Uterus (tissue), 4 donors: ENCODE measurements around the gene ANKUB1. TPM values are rescaled to one million over a fixed set of nuclear protein-coding genes. Genes with fewer than 3 reads are reported as not detected.

Source experiments
- DNase-seq, 2 donors: peaks; one replicate each; pipeline ENCODE4 v3.0.0-alpha.2; 2019 to 2020
- H3K27ac ChIP-seq, 2 donors: fragments of 200-600 bp; sonication (generic); 1 replicate in 1 of 2; 2 replicates in 1 of 2; pipeline ENCODE4 v1.5.1; 2016 to 2018
- H3K27me3 ChIP-seq, 2 donors: fragments of 200-600 bp; sonication (generic); one replicate each; pipeline ENCODE4 v1.5.1; 2018 to 2019; ENCODE audit warnings: control low read depth in 1 of 2
- H3K36me3 ChIP-seq, 2 donors: fragments of 200-600 bp; sonication (generic); one replicate each; pipeline ENCODE4 v1.5.1; 2019; ENCODE audit warnings: control low read depth in 1 of 2
- H3K4me1 ChIP-seq, 2 donors: fragments of 200-600 bp; sonication (generic); one replicate each; pipeline ENCODE4 v1.5.1; 2018 to 2019; ENCODE audit warnings: control low read depth in 1 of 2
- H3K4me3 ChIP-seq, 2 donors: fragments of 200-600 bp; sonication (generic); 1 replicate in 1 of 2; 2 replicates in 1 of 2; pipeline ENCODE4 v1.5.1; 2018 to 2019; ENCODE audit warnings: mild to moderate bottlenecking in 1 of 2
- H3K9me3 ChIP-seq, 2 donors: fragments of 200-600 bp; sonication (generic); one replicate each; pipeline ENCODE4 v1.5.1; 2019; ENCODE audit warnings: control low read depth in 1 of 2
- CTCF ChIP-seq, 4 experiments: fragments of 200-600 bp in 2 of 4; fragments of 450-650 bp in 2 of 4; sonication (generic) in 2 of 4; IDR thresholded peaks; one replicate each; pipeline ENCODE4 v1.5.1; 2016 to 2019; ENCODE audit warnings: antibody characterized with exemption in 4 of 4, mild to moderate bottlenecking in 2 of 4, moderate library complexity in 1 of 4
- POLR2A ChIP-seq, 2 donors: fragments of 450-650 bp; IDR thresholded peaks; one replicate each; pipeline ENCODE4 v1.6.1; 2016; ENCODE audit warnings: antibody characterized with exemption in 2 of 2, mild to moderate bottlenecking in 1 of 2, moderate library complexity in 1 of 2
- intact Hi-C: fragments of 100-400 bp; cut with DNase I; formaldehyde crosslinking; loops from one replicate; pipeline ENCODE4 v1.15.1; 2023; ENCODE audit warnings: low total_unique reads
- total RNA-seq, 4 donors: library from RNA; depleted of rRNA in 3 of 4; stranded (reverse); fragments of >200 nt in 3 of 4; gene quantifications; one replicate each; pipeline versions ENCODE4 v1.1.0 to v1.2.4, GENCODE V29; 2014 to 2023
- donor health status: DM: yes; HTN: yes; CAD: no.

ANKUB1 gene
- total RNA-seq, 4 donors from 2014 or later: 0.51 to 1.0 TPM; not detected in 2

GRCh38 chr3:149772861-149773260 is 19.5 kb downstream of the ANKUB1 start:
- Histone ChIP-seq H3K27ac (no peak overlapping the region), H3K4me1 (no peaks in the 10 kb centered on the region), H3K4me3 (no peak overlapping the region), H3K9me3 (no peaks in the 10 kb centered on the region), H3K27me3 (no peaks in the 10 kb centered on the region), H3K36me3 (no peaks in the 10 kb centered on the region)
- no peak for TF ChIP-seq POLR2A (IDR thresholded peaks at IDR 0.05)
- no peak for TF ChIP-seq CTCF (IDR thresholded peaks at IDR 0.05)
- DNase-seq: no peak
- intact Hi-C loops: no loop called here

GRCh38 chr3:149771652-149772271 is 20.6 kb downstream of the ANKUB1 start:
- peak; percentile 21 to 50 for DNase-seq
- Histone ChIP-seq H3K4me3 (no peak overlapping the region), H3K27me3 (no peaks in the 10 kb centered on the region), H3K36me3 (no peaks in the 10 kb centered on the region), H3K27ac (no peak overlapping the region), H3K9me3 (no peaks in the 10 kb centered on the region), H3K4me1 (no peaks in the 10 kb centered on the region)
- peak; percentile 51 to 68 (median 60) for TF ChIP-seq CTCF (IDR thresholded peaks at IDR 0.05)
- no peak for TF ChIP-seq POLR2A (IDR thresholded peaks at IDR 0.05)
- intact Hi-C loops: no loop called here

- no peaks in the 10 kb centered on the region for H3K27me3 ChIP-seq
- intact Hi-C loops: no loop called here
- H3K4me1 ChIP-seq: no peaks in the 10 kb centered on the region
- H3K9me3 ChIP-seq: no peaks in the 10 kb centered on the region
- H3K4me3 ChIP-seq: no peak overlapping the region
- no peak for DNase-seq
- no peak overlapping the region for H3K27ac ChIP-seq
- TF ChIP-seq POLR2A (IDR thresholded peaks at IDR 0.05) (no peak), CTCF (IDR thresholded peaks at IDR 0.05) (no peak)
- no peaks in the 10 kb centered on the region for H3K36me3 ChIP-seq
Measured at GRCh38 chr3:149770246-149770645, 22.1 kb downstream of the ANKUB1 start.

GRCh38 chr3:149768704-149769103 is 23.6 kb downstream of the ANKUB1 start:
- DNase-seq: no peak
- Histone ChIP-seq H3K4me3 (no peak overlapping the region), H3K36me3 (no peaks in the 10 kb centered on the region), H3K9me3 (no peaks in the 10 kb centered on the region), H3K27ac (no peak overlapping the region), H3K27me3 (no peaks in the 10 kb centered on the region), H3K4me1 (no peaks in the 10 kb centered on the region)
- TF ChIP-seq CTCF (IDR thresholded peaks at IDR 0.05) (no peak), POLR2A (IDR thresholded peaks at IDR 0.05) (no peak)
- intact Hi-C loops: no loop called here

GRCh38 chr3:149767720-149768119 is 24.6 kb downstream of the ANKUB1 start:
- TF ChIP-seq POLR2A (IDR thresholded peaks at IDR 0.05) (no peak), CTCF (IDR thresholded peaks at IDR 0.05) (no peak)
- Histone ChIP-seq H3K4me3 (no peak overlapping the region), H3K9me3 (no peaks in the 10 kb centered on the region), H3K27ac (no peak overlapping the region), H3K36me3 (no peaks in the 10 kb centered on the region), H3K4me1 (no peaks in the 10 kb centered on the region), H3K27me3 (no peaks in the 10 kb centered on the region)
- intact Hi-C loops: no loop called here
- DNase-seq: no peak
